Left lung (tissue), 10 donors: ENCODE measurements around the gene SSC5D. TPM values are rescaled to one million over a fixed set of nuclear protein-coding genes. Genes with fewer than 3 reads are reported as not detected.
"Not testable (repeated sequence)": the region's sequence is repeated elsewhere in the genome, so short reads cannot be mapped to it uniquely, and the experiment has no call there.

Experiments
- ATAC-seq: fragments of 200-7000 bp; cut with Tn5 transposase; one replicate; pipeline ENCODE4 v1.9.1; 2020; ENCODE audit warnings: moderate library complexity
- DNase-seq, 4 donors: peaks; one replicate each; pipeline ENCODE4 v3.0.0-alpha.2; 2013 to 2020
- H3K27ac ChIP-seq, 2 donors: fragments of 200-600 bp; sonication (generic) in 1 of 2; one replicate each; pipeline versions ENCODE4 v1.5.0 to v1.8.0; 2020 to 2021
- H3K27me3 ChIP-seq, 2 donors: fragments of 200-600 bp; sonication (generic) in 1 of 2; one replicate each; pipeline versions ENCODE4 v1.5.0 to v1.8.0; 2020 to 2021
- H3K36me3 ChIP-seq, 2 donors: fragments of 200-600 bp; sonication (generic) in 1 of 2; one replicate each; pipeline versions ENCODE4 v1.5.0 to v1.8.0; 2020 to 2021
- H3K4me1 ChIP-seq, 2 donors: fragments of 200-600 bp; one replicate each; pipeline ENCODE4 v1.8.0; 2021
- H3K4me3 ChIP-seq, 2 donors: fragments of 200-600 bp; sonication (generic) in 1 of 2; one replicate each; pipeline versions ENCODE4 v1.5.0 to v1.8.0; 2020 to 2021; ENCODE audit warnings: mild to moderate bottlenecking in 1 of 2
- H3K9me3 ChIP-seq, 2 donors: fragments of 200-600 bp; sonication (generic) in 1 of 2; one replicate each; pipeline versions ENCODE4 v1.5.0 to v1.8.0; 2020 to 2021
- CTCF ChIP-seq, 2 donors: fragments of 200-600 bp; sonication (generic) in 1 of 2; IDR thresholded peaks; one replicate each; pipeline versions ENCODE4 v1.5.0 to v1.8.0; 2021; ENCODE audit warnings: antibody characterized with exemption in 2 of 2
- intact Hi-C, 2 donors: fragments of 100-400 bp; cut with DNase I; formaldehyde crosslinking; loops; one replicate each; pipeline versions ENCODE4 v1.11.2 to v1.14.2; 2022
- polyA plus RNA-seq, 6 donors: library from polyadenylated mRNA; unstranded; fragments of 120-200 nt; gene quantifications; one replicate each; pipeline ENCODE4 v1.2.1, GENCODE V29; 2013; ENCODE audit not compliant: insufficient read length in 6 of 6
- total RNA-seq, 2 donors: library from RNA; stranded (reverse); fragmentation: NEBNext Ultra II Directional; extraction: Animal tissue kit (Norgen Biotek cat#: 25700); gene quantifications; one replicate each; pipeline ENCODE4 v1.2.1, GENCODE V29; 2021
- donor health status: DM: no; HTN: yes; CAD: no.
- donor health status: DM: no; HTN: no; CAD: no.

Gene SSC5D
- total and polyA plus RNA-seq, 8 donors: 4.1 to 45.9 (median 8.0) TPM

- H3K4me1 ChIP-seq: peaks cover 0 to 7% of the 10 kb centered on the region in 2 donors
- ATAC-seq: no peak
- intact Hi-C loops: no loop called here
- TF ChIP-seq CTCF (IDR thresholded peaks at IDR 0.05): no peak
- no peak overlapping the region for H3K4me3 ChIP-seq
- no peaks in the 10 kb centered on the region for H3K36me3 ChIP-seq
- H3K27ac ChIP-seq: no peak overlapping the region
- DNase-seq: no peak
- no peaks in the 10 kb centered on the region for H3K9me3 ChIP-seq
- H3K27me3 ChIP-seq: peaks cover 0 to 24% of the 10 kb centered on the region in 2 donors
These were observed 39.2 kb downstream of the SSC5D start for GRCh38 chr19:55527197-55528029.

GRCh38 chr19:55528030-55528803 lies 40.0 kb downstream of the SSC5D start:
- ATAC-seq: no peak
- intact Hi-C loops: no loop called here
- no peak for DNase-seq
- Histone ChIP-seq H3K4me3 (no peak overlapping the region), H3K36me3 (no peaks in the 10 kb centered on the region), H3K27me3 (peaks cover 0 to 24% of the 10 kb centered on the region in 2 donors), H3K27ac (no peak overlapping the region), H3K4me1 (peaks cover 0 to 7% of the 10 kb centered on the region in 2 donors), H3K9me3 (no peaks in the 10 kb centered on the region)
- no peak for TF ChIP-seq CTCF (IDR thresholded peaks at IDR 0.05)

DNA sequence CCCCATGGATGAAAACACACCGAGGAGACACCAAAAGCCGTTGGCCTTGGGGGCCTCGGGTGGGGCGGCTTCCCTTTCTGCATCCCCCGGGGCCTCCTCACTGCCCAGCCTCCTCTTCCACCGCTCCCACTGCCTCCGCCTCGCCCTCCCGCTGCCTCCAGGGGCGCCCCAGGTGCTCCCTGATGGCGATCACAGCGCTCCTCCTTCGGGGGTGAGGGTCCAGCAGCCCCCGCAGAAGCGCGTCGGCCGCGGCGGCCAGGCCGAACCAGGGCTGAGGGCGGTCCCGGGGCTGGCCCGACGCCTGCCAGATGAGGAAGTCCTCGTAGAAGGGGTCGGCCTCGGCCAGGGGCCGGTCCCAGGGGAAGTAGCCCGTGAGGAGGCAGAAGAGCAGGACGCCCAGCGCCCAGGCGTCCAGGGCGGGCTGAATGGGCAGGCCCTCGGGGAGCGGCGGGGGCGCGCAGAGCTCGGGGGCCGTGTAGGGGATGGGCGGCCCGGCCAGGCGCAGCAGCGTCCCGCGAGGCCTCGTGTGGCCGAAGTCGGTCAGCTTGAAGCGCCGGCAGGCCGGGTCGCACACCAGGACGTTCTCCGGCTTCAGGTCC lies 41.5 kb downstream of the SSC5D start:
- intact Hi-C loops: no loop called here
- TF ChIP-seq CTCF (IDR thresholded peaks at IDR 0.05): no peak
- ATAC-seq (no peak), DNase-seq (no peak)
- peaks cover 0 to 7% of the 10 kb centered on the region in 2 donors for H3K4me1 ChIP-seq
- H3K27ac ChIP-seq: no peak overlapping the region
- no peaks in the 10 kb centered on the region for H3K36me3 ChIP-seq
- no peak overlapping the region for H3K4me3 ChIP-seq
- no peaks in the 10 kb centered on the region for H3K9me3 ChIP-seq
- peaks cover 0 to 20% of the 10 kb centered on the region in 2 donors for H3K27me3 ChIP-seq

- Histone ChIP-seq H3K4me3 (no peak overlapping the region), H3K27ac (no peak overlapping the region), H3K4me1 (peaks cover 0 to 7% of the 10 kb centered on the region in 2 donors), H3K27me3 (peaks cover 0 to 20% of the 10 kb centered on the region in 2 donors), H3K9me3 (no peaks in the 10 kb centered on the region), H3K36me3 (no peaks in the 10 kb centered on the region)
- intact Hi-C loops: no loop called here
- TF ChIP-seq CTCF (IDR thresholded peaks at IDR 0.05): no peak
- ATAC-seq (no peak), DNase-seq (no peak)
These were observed 42.8 kb downstream of the SSC5D start for GRCh38 chr19:55530996-55531395.

DNA sequence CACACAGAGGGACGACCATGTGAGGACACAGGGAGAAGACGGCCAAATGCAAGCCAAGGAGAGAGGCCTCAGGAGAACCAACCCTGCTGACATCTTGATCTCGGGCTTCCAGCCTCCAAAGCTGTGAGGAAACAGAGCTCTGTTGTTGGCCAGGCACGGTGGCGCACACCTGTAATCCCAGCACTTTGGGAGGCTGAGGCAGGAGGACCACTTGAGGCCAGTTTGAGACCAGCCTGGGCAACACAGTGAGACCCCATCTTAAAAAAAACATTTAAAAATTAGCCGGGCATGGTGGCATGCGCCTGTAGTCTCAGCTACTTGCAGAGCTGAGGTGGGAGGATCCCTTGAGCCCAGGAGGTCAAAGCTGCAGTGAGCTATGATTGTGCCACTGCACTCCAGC lies 46.0 kb downstream of the SSC5D start:
- ATAC-seq, DNase-seq, H3K4me1 ChIP-seq, intact Hi-C loops, H3K9me3 ChIP-seq, H3K36me3 ChIP-seq, H3K4me3 ChIP-seq, H3K27me3 ChIP-seq, H3K27ac ChIP-seq: not testable (repeated sequence)
